Measurements from ENCODE around the gene SPCS3. TPM values are rescaled to one million over a fixed set of nuclear protein-coding genes. Genes with fewer than 3 reads are reported as not detected.
"Not testable (repeated sequence)": the region's sequence is repeated elsewhere in the genome, so short reads cannot be mapped to it uniquely, and the experiment has no call there.

The SPCS3 gene
- total RNA-seq, 4 donors from 2014 or later, result 37.9 to 160 (median 115) TPM

DNA sequence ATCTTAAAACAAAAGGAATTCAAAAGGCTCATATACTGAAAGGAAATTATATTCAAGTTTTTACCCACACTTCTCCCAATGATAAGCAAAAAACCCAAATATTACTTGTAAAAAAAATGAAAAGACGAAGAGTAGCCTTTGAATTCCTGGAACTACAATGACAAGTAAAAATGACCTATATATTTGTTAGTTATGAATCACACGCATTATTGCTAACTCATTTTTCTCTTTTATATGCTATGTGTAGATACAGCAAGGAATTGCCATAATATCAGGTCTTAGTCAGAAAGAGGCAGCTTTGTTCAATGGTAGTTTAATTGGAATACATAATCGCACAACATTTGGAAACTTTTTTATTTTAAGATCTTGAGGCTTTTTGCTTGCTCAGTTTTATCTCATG, 28.0 kb upstream of the SPCS3 start:
- no peaks in the 10 kb centered on the region for H3K27me3 ChIP-seq
- no peak overlapping the region for H3K27ac ChIP-seq
- no peaks in the 10 kb centered on the region for H3K4me1 ChIP-seq
- intact Hi-C loops (cut with DNase I; ENCODE audit: low total_unique reads), result no loop called here
- no peak for DNase-seq
- no peaks in the 10 kb centered on the region for H3K36me3 ChIP-seq
- H3K4me3 ChIP-seq, result no peak overlapping the region
- H3K9me3 ChIP-seq, result no peaks in the 10 kb centered on the region
- TF ChIP-seq POLR2A (IDR thresholded peaks at IDR 0.05), result no peak
- TF ChIP-seq, protein P1, sequence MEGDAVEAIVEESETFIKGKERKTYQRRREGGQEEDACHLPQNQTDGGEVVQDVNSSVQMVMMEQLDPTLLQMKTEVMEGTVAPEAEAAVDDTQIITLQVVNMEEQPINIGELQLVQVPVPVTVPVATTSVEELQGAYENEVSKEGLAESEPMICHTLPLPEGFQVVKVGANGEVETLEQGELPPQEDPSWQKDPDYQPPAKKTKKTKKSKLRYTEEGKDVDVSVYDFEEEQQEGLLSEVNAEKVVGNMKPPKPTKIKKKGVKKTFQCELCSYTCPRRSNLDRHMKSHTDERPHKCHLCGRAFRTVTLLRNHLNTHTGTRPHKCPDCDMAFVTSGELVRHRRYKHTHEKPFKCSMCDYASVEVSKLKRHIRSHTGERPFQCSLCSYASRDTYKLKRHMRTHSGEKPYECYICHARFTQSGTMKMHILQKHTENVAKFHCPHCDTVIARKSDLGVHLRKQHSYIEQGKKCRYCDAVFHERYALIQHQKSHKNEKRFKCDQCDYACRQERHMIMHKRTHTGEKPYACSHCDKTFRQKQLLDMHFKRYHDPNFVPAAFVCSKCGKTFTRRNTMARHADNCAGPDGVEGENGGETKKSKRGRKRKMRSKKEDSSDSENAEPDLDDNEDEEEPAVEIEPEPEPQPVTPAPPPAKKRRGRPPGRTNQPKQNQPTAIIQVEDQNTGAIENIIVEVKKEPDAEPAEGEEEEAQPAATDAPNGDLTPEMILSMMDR (IDR thresholded peaks at IDR 0.05), result no peak

DNA sequence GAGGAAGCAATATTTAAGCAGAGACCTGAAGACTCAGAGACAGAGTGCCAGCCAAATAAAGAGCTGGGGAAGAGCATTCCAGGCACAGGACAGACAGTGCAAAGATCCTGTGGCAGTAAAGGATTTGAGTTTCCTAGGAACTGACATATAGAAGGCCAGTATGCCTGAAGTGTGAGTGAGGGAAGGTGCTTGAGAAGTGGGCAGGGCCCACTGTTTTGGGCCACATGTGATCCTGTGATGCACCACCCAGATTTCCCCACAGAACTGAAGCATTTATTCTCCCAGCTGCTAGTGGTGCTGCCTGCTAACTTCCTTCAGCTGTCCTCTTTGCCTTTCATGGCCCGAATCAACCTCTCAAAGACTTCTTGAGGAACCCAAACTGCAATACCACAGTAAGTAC, 26.8 kb upstream of the SPCS3 start:
- Histone ChIP-seq H3K4me1 (no peaks in the 10 kb centered on the region), H3K4me3 (no peak overlapping the region), H3K27ac (no peak overlapping the region), H3K36me3 (no peaks in the 10 kb centered on the region), H3K27me3 (no peaks in the 10 kb centered on the region), H3K9me3 (no peaks in the 10 kb centered on the region)
- intact Hi-C loops (cut with DNase I; ENCODE audit: low total_unique reads), result no loop called here
- no peak for TF ChIP-seq POLR2A (IDR thresholded peaks at IDR 0.05)
- TF ChIP-seq, protein P1 (IDR thresholded peaks at IDR 0.05), result no peak
- DNase-seq, result no peak

DNA sequence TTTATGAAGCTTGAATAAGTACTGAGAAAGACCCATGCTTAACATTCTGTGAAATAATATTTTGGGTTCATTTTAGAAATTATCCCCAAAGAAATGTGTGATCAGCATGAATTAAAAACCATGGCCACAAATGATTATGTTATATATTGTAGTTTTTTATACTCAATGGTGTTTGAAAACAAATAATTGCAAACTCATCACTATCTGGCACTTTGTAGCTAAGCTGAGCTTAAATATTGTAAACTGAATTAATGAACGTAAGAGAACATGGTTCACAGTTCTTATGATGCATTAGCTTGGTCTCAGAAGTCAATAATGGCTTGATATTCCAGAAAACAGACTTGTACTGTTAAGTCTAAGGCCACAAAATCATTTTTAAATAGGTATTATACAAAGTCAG, 26.1 kb upstream of the SPCS3 start:
- Histone ChIP-seq H3K4me3 (no peak overlapping the region), H3K4me1 (no peaks in the 10 kb centered on the region), H3K27me3 (no peaks in the 10 kb centered on the region), H3K27ac (no peak overlapping the region), H3K9me3 (no peaks in the 10 kb centered on the region), H3K36me3 (no peaks in the 10 kb centered on the region)
- TF ChIP-seq POLR2A (IDR thresholded peaks at IDR 0.05), result no peak
- TF ChIP-seq, protein P1 (IDR thresholded peaks at IDR 0.05), result no peak
- intact Hi-C loops (cut with DNase I; ENCODE audit: low total_unique reads), result no loop called here
- no peak for DNase-seq

DNA sequence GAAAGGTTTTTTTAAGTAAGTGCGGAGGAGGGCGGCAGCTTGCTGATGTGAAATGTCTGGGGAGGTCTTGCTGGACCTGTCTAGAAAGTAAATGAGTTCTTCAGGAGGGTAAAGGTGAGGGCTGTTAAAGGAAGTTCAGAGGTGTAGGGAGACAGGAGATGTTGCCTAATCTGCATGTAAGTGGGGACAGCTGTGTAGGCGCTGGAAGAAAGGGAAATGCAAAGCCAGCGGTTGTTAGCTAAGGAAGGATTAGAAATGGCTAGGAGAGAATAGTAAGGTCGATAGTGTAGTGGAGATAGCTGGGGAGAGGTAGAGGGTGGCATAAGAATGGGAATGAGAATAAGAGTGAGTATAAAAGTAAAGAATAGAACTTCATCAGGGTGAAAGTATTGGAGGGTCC, 23.9 kb upstream of the SPCS3 start:
- H3K9me3 ChIP-seq; H3K4me1 ChIP-seq; intact Hi-C loops (cut with DNase I; ENCODE audit: low total_unique reads); H3K27ac ChIP-seq; H3K4me3 ChIP-seq; H3K27me3 ChIP-seq; H3K36me3 ChIP-seq; DNase-seq: not testable (repeated sequence)

DNA sequence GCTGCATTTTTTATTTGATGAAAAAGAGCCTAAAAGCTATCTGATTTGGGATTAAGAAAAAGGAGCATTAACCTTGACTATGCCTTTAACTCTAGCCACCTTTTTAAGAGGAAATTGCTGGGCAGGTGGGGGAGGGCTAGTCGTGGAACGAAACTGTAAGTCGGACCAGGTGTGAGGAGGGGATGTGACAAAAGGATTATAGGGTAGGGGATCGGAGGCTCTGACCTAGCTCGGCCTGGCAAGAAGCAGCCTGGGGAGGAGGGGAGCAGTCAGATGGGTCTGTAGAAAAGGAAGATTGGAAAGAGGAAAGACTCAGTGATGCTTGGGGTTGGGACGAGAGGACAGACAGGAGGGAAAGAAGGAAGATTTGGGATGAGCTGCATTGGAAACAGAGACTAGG, 21.1 kb upstream of the SPCS3 start:
- Histone ChIP-seq H3K27ac (no peak overlapping the region), H3K27me3 (no peaks in the 10 kb centered on the region), H3K9me3 (no peaks in the 10 kb centered on the region), H3K4me1 (no peaks in the 10 kb centered on the region), H3K36me3 (no peaks in the 10 kb centered on the region), H3K4me3 (no peak overlapping the region)
- DNase-seq, result no peak
- intact Hi-C loops (cut with DNase I; ENCODE audit: low total_unique reads), result no loop called here
- TF ChIP-seq, protein P1 (IDR thresholded peaks at IDR 0.05), result no peak
- no peak for TF ChIP-seq POLR2A (IDR thresholded peaks at IDR 0.05)

DNA sequence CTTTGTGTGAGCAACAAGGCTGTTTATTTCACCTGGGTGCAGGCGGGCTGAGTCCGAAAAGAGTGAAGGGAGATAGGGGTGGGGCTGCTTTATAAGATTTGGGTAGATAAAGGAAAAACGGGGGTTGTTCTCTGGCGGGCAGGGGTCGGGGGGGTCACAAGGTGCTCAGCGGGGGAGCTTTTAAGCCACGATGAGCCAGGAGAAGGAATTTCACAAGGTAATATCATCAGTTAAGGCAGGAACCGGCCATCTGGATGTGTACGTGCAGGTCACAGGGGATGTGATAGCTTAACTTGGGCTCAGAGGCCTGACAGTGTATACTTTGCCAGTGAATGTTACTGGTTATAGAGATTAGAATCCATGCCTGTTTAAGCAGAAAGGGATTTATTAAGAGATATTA, 19.7 kb upstream of the SPCS3 start:
- Histone ChIP-seq H3K4me3 (no peak overlapping the region), H3K27me3 (no peaks in the 10 kb centered on the region), H3K27ac (no peak overlapping the region), H3K4me1 (no peaks in the 10 kb centered on the region), H3K36me3 (no peaks in the 10 kb centered on the region), H3K9me3 (no peaks in the 10 kb centered on the region)
- TF ChIP-seq POLR2A (IDR thresholded peaks at IDR 0.05), result no peak
- TF ChIP-seq, protein P1 (IDR thresholded peaks at IDR 0.05), result no peak
- no peak for DNase-seq
- intact Hi-C loops (cut with DNase I; ENCODE audit: low total_unique reads), result no loop called here

All from uterus (tissue), 4 donors.